C4-2B (cell line): Measurements from ENCODE around the gene TTC39B.

Experiments used
- H3K27ac ChIP-seq: fragments of 450-650 bp; 2 replicates; pipeline ENCODE4 v1.5.1; 2017
- ZFX ChIP-seq: fragments of 450-650 bp; IDR thresholded peaks from 2 replicates; pipeline ENCODE4 v1.6.1; 2017
- TF ChIP-seq, protein P1 (sequence below): fragments of 450-650 bp; conservative IDR thresholded peaks from 2 replicates; pipeline ENCODE4 v1.5.1; 2017; ENCODE audit warnings: mild to moderate bottlenecking

TTC39B gene

DNA sequence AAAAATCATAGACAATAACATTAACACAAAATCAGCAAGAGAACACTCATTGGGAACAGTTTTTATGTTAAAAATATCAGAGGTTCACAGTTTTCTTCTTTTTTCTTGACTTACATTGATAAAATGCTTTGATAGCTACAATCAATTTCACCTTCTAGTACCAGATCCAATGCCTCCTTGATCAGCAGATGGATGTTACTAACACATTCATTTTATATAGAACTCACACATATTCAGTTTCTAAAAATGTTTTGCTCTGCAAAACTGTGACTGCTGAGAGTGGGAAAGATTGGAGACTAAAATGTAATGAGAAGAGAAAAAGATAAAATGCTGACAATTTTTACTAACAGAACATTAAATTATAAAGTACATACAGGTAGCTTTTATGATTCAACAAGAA, 143.1 kb downstream of the TTC39B start:
- H3K27ac ChIP-seq, result no peak overlapping the region
- TF ChIP-seq ZFX, result no peak
- TF ChIP-seq, protein P1, sequence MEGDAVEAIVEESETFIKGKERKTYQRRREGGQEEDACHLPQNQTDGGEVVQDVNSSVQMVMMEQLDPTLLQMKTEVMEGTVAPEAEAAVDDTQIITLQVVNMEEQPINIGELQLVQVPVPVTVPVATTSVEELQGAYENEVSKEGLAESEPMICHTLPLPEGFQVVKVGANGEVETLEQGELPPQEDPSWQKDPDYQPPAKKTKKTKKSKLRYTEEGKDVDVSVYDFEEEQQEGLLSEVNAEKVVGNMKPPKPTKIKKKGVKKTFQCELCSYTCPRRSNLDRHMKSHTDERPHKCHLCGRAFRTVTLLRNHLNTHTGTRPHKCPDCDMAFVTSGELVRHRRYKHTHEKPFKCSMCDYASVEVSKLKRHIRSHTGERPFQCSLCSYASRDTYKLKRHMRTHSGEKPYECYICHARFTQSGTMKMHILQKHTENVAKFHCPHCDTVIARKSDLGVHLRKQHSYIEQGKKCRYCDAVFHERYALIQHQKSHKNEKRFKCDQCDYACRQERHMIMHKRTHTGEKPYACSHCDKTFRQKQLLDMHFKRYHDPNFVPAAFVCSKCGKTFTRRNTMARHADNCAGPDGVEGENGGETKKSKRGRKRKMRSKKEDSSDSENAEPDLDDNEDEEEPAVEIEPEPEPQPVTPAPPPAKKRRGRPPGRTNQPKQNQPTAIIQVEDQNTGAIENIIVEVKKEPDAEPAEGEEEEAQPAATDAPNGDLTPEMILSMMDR, result no peak

DNA sequence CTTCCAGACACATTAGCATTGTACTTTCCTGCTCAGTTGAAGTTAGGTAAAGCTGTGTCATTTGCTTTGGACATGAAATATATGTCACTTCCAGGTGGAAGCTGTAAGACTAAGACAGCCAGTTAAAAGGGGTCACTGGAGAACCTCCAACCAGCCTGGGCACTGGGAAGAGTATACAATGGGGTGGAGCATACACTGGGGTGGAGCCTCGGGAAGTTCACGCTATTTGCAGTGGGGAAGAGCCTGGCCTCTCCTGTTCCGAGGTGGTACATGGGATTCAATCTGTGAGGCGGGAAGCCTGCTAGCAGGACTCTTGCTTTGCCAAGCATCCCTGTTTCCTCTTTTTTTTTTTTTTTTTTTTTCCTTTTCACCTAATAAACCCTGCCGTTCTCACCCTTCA, 145.3 kb downstream of the TTC39B start:
- TF ChIP-seq ZFX, result no peak
- TF ChIP-seq, protein P1, result no peak
- no peak overlapping the region for H3K27ac ChIP-seq

DNA sequence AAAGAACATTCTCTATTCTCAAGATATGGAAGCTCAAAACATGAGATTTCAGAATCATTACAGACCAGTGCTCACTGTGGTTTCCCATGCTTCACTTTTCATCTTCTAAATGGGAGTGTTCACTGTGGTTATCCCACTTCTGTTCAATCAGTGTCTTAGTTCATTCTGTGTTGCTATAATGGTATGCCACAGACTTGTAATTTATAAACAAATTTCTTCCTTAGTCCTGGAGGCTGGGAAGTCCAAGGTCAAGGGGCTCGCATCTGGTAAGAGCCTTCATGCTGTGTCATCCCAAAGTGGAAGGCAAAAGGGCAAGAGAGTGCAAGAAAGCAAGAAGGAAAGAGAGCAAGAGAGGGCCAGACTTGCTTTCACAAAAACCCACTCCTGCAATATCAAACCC, 146.3 kb downstream of the TTC39B start:
- TF ChIP-seq, protein P1, result no peak
- no peak for TF ChIP-seq ZFX
- H3K27ac ChIP-seq, result no peak overlapping the region

DNA sequence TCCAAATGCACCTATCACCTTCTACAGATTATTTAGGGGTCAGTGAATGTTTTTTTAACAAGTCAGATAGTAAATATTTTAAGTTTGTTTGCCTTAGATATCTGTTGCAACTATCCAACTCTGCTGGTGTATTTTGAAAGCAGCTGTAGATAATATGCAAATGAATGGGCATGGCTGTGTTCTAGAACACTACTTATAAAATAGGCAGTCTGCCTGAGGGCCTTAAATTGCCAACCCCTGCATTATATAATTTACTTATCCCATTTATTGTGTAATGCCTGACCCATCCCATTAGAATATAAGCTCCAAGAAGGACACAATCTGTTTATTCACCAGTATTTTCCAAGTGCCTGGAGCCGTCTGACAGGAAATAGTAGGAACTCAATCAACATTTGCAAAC, 149.0 kb downstream of the TTC39B start:
- no peak for TF ChIP-seq ZFX
- TF ChIP-seq, protein P1, result no peak
- H3K27ac ChIP-seq, result no peak overlapping the region

DNA sequence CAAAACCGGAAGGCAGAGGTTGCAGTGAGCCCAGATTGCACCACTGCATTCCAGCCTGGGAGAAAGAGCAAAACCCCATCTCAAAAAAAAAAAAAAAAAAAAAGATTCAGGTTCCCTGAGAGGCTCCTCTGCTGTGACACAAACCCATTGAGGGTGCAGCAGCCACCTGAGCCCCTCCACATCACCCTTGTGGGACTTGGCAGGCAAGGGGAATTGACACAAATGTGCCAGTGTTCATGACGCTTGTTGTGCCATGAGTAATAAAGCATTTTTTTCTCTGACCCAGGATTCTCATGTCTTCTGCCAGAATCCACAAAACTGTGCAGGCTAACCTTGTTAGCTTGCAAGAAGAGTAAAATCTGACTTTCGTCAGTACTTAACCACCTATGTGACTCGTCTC, 149.6 kb downstream of the TTC39B start:
- TF ChIP-seq ZFX, result no peak
- TF ChIP-seq, protein P1, result no peak

DNA sequence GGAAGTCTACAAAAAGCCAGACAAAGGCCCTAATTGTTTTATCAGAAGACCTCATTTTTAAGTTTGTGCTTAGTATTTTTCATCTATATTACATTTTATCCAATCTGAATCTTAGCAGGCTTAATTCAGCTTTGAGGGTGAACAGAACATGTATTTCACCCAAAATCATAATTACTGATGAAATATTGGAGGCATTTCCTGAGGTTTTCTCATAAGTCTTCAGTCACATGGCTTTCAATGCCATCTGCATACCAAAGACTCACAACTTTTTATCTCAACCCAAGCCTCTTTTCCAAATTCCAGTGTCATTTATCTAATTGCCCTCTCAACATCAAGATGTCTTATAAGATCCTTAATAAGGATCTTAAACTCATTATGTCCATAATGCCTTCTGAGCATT, 150.8 kb downstream of the TTC39B start:
- TF ChIP-seq, protein P1, result no peak
- TF ChIP-seq ZFX, result no peak
- no peak overlapping the region for H3K27ac ChIP-seq

More for the DNA sequence above, 149.6 kb downstream of the TTC39B start:
- H3K27ac ChIP-seq, result no peak overlapping the region

DNA sequence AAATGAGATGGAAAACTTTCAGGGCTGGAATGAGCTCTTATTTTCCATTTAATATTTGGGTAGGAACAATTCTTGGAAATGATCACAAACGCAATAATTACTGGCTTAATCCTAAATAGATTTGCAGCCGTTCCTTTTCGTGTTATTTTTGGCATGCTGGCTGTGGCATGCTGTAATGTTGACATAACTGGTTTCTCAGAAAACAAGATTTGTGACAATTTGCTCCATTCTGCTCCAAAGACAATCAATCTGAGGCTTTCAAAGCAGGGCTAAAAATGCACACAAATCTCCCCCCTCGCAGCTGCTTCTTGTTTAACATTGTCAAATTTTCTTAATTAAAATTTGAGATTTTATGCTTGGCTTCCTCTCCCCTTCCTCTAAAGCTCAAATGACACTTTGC, 151.2 kb downstream of the TTC39B start:
- H3K27ac ChIP-seq, result no peak overlapping the region
- TF ChIP-seq ZFX, result no peak

DNA sequence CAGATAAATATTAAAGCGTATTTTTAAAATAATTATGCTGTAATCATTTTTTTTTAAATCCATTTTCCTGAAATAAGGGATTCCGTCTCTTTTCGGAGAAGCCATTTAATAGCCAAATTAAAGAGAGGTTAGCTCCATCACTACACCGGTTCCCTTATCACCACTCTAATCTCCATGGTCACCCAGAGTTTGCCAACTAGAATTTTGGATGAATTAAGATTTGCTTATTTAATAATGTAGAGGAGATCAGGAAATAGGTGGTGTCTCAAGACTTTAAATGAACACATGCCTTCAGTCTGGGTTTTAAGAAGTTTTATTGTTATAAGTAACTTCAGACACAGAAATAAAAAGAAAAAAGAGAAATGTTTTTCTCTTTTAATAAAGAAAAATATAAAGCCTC, 151.7 kb downstream of the TTC39B start:
- H3K27ac ChIP-seq, result no peak overlapping the region
- TF ChIP-seq, protein P1, result no peak
- no peak for TF ChIP-seq ZFX
